Stimulated activated CD8-positive, alpha-beta memory T cell treated with anti-CD3 and anti-CD28 coated beads, Interleukin-7, amount 100 ng/mL, for 48 hours (primary cell): ENCODE data around the gene PUS7L.

ENCODE experiments used
- DNase-seq, 2 donors: peaks; one replicate each; pipeline ENCODE4 v3.0.0-alpha.2; 2020; ENCODE audit warnings: low read depth in 1 of 2; ENCODE audit errors: extremely low read depth in 1 of 2

Gene PUS7L

DNA sequence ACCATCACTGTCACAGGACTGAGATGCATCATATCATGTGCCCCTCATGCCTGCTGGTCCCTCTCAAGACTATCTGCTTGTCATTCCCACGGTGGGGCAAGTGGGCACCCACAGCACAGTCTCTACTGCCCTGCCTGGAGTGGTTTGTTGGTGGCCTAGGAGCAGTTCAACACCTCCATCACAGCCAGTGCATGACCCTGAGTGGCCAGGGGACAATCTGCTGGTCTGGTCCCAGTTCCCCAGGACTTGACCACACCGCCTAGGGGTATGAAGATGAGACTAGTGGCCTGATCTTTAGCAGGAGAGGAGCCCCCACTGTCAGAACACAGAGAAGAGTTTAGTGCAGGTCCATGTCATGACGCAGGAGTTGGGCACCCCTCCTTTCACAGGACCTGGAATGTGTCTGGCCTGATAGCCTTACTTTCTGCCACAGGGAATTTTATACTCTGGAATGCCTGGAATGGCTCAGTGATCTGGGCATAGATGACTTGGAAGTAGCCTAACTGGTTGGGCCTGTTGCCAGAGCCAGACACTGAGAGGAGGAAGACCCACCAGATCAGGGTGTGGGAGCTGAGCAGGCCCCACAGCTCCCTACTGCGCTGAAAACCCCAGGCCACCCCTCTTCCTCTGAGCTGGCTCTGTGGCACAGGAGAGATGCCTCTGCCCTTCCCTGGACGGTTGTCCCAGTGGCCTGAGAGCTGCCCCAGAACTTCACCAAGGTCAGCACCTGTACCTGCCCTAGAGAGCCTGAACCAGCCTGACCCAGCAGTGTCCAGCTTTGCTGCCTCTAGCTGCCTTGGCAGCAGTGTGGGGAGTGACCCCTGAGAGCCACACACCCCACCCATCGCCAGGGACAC, 83.3 kb downstream of the PUS7L start:
- DNase-seq = no peak

DNA sequence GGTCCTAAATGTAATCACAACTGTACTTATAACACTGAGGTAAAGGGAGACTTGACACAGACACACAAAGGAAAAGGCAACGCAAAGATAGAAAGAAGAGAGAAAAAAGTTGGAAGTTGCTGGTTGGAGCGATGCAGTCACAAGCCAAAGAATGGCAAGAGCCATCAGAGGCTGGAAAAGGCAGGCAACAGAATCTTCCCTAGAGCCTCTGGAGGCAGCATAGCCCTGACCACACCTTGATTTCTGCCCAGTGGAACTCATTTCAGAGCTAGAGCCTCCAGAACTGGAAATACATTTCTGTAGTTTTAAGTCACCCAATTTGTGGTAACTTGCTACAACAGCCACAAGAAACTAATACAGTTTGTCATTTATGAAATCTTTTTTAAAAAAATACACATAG, 89.2 kb downstream of the PUS7L start:
- DNase-seq = no peak
